Glomerular endothelial cell (primary cell): ENCODE data around the gene DTHD1. TPM values are rescaled to one million over a fixed set of nuclear protein-coding genes. Genes with fewer than 3 reads are reported as not detected.

Experiments
- DNase-seq: peaks from one replicate; pipeline ENCODE4 v3.0.0-alpha.2; 2011; ENCODE audit warnings: low read depth, low spot score; ENCODE audit errors: extremely low read depth
- total RNA-seq: library from RNA; depleted of rRNA; stranded (reverse); fragments of >200 nt; gene quantifications from 2 replicates; pipeline ENCODE4 v1.2.3, GENCODE V29; 2015

Gene DTHD1
- total RNA-seq, 1 donor from 2014 or later, result not detected

DNA sequence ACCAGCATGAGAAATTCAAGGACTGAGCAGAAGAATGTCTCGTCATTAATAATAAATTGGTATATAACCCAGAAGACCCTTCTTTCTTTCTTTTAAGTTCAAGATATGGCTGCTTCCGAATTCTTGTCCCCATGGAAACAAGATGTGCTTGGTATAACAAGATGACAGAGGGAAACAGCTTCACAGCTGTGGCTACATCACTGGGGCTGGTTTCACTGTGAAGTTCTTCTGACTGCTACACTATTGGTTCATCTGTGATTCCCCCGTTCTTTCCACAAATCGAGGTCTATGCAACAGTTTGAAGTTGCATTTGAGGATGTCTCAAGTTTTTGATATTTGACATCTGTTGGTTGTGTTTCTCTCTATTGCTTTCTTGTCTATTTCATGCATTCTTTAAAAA, 12.3 kb upstream of the DTHD1 start:
- no peak for DNase-seq

- DNase-seq, result no peak
Observed at GRCh38 chr4:36269533-36270173, 11.8 kb upstream of the DTHD1 start.

DNA sequence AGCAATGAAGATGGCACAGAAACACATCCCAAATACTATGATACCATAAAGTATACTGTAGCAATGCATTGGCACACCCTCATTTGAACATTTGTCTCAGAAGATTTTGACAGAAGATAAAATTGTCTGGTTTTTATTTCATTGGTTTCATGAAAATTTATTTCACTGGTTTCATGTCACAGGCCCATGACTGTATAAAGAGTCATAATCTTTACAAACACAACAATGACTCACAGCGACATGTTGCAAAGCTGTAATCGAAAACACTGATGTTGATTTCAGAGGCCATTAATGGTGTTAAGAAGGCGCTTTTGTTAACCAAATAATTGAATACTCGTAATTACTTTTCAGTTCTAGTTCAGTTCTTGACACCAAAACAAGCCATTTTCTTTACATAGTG, 8.1 kb upstream of the DTHD1 start:
- no peak for DNase-seq

DNA sequence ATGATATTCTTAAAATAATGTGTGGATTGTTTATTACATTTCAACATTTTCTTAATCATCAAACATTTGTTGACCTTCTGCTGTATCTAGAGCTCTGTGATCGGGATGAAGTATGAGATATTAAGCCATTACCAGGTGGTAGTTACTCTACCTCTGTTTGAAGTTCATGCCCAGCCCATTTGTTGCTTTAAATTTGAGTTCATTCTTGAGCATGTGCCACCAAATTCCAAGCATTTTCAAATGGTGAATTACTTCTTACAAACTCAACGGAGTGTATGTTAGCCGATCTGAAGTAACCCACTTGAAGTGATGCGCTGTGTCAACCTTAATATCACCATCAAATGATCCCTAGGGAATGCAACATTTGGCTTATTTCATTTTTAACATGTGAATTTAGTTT, 7.3 kb upstream of the DTHD1 start:
- DNase-seq, result no peak

GRCh38 chr4:36277533-36277932, 3.9 kb upstream of the DTHD1 start:
- no peak for DNase-seq

DNA sequence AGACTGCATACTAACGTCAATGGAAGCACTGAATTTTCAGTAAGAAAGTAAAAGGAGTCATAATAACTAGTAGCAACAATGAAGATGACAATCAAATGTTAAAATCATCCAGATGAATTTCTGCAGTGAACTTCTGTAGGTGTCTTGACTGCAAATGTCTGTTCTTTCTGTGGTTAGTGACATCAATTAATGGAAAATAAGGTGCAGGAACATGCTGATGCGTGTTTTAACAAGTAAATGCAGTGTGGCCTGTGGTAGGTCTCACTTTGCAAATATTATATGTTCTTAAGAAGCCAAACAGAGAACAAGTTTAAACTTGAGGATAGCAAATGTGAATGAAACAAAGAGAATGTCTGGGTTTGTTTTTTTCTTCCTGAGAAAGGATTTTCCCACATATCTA, 2.6 kb upstream of the DTHD1 start:
- no peak for DNase-seq

- DNase-seq, result no peak
Observed at GRCh38 chr4:36280555-36280954, 861 bp upstream of the DTHD1 start.

- DNase-seq, result no peak
Observed at GRCh38 chr4:36282503-36283030, 1.2 kb downstream of the DTHD1 start.

DNA sequence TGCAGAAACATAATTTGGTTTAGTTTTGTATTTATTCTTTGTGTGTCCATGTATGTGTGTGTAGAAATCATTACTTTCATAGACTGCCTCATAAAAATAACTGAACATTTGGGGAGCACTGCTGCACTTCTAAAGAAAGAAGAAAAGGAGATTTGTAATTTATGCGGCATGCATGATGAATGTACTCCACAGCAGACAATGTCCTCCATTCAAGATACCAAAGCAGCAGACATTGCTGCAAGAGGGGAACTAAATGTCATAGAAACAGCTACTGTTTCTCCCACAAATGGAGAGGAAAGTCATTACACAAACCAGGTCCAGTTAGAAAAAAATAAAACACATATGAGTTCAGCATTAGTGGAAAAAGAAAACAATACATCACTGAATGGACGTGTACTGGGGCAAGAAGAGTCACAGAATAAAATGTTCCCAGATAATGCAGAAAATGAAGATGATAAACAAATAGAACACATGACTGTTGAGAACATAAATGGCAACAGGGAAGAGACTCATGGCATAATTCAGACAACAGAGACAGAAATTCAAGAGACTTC, 2.6 kb downstream of the DTHD1 start:
- no peak for DNase-seq

DNA sequence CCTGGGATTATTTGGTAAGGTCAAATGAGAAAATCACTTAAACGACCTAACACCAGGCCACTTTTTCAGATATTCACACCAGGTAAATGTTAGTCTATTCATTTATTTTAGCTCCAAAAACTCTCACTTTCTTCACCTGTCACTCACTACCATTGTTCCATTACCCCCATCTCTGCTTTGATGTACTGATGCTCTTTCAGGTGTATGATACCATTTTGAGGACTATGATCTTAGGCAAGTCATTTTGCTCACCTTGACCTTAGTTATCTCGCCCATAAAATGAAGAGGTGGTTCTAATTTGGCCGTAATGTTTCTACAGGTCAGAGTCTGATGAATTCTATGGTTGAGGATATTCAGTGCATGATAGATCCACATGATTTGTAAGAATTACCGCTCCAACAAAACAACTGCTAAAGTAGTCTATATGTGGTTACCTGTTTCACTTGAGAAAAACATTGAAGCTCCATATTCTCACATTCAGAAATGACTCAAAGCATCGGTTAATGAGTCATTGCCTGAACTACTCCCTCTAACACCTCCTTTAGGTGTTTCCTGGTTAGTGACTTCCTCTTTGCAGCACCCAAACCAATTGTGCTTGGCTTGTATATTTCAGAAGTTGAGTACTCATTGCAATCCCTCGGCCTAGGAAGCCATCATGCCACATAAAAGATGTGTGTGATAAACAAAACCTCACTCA, 4.5 kb downstream of the DTHD1 start:
- no peak for DNase-seq

- DNase-seq, result no peak
Observed at GRCh38 chr4:36286481-36286871, 5.1 kb downstream of the DTHD1 start.

DNA sequence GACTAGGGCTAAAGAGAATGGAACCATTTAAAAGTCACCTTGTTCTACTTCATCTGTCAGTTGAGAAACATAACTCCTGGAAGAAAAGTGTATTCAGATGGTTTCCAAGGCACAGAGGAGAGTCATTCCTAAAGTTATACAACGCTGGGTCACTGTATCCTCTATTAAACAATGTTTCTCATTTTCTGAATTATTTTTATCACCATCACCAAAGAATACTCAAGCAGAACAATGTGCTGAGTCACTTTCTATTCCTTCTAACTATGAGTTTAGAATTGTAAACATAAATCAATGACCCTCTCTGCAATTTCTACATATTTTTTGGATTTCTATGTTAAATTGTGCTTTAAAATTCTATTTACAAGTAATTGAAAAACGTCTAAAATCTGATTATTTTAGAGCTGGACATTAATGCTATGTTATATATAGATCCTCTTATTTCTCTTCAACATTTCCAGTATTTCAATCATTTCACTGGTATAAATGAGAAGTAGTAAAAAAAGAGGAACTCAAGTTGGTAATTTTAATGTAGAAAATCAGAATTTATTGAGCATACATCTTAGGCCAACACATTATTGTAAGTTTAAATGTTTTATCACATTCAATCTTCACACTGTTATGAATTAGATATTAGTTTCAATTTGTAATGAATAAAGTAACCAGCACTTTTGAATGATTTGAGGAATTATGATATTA, 7.5 kb downstream of the DTHD1 start:
- no peak for DNase-seq

DNA sequence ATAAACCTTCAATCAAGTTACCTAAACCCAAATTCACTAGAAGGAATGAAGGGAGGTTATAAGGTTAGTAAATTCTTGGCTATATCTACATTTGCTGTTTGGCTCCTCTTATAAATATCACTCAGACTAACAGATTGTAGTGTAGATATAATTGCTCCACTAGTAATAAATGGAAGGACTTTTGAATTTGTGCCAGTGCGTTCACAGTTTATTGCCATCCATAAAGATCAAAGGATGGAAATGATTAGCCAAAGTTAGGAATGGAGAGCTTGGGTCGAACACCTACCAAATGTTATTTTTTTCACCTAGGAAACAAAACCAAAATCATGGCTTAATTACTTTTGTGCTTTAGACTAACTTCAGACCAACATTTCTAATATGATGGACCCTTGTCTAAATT, 9.2 kb downstream of the DTHD1 start:
- no peak for DNase-seq

DNA sequence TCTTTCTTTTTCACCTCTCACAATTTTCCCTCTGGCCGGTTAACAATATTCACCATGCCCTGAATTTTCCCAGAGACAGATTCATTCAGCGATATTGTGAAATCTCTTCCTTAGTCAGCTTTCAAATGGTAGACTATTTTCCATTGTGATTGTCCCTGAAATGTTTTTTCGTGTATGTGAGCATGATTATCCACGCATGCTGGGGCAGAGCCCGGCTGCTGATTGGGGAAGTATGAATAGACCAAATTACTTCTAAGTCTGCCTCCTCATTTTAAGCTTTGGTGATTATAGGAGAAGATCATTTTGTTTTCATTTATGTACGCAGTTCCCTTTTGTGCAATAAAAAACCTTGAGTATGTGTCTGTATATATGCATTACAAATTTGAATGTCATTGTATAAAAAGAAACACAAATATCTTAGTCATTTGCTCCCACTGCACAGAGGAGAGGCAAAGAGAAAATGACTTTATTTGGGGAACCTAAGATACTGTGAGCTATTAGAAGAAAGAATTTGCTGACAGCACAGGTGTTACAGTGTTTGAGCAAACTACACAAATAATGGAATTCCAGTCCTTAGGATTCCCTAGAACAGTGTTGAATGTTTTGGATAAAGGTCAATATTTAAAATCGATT, 11.3 kb downstream of the DTHD1 start:
- DNase-seq, result no peak

- no peak for DNase-seq
Observed at GRCh38 chr4:36301127-36301526, 19.7 kb downstream of the DTHD1 start.

- no peak for DNase-seq
Observed at GRCh38 chr4:36303426-36304137, 22.2 kb downstream of the DTHD1 start.

- DNase-seq, result no peak
Observed at GRCh38 chr4:36304138-36304681, 22.8 kb downstream of the DTHD1 start.

DNA sequence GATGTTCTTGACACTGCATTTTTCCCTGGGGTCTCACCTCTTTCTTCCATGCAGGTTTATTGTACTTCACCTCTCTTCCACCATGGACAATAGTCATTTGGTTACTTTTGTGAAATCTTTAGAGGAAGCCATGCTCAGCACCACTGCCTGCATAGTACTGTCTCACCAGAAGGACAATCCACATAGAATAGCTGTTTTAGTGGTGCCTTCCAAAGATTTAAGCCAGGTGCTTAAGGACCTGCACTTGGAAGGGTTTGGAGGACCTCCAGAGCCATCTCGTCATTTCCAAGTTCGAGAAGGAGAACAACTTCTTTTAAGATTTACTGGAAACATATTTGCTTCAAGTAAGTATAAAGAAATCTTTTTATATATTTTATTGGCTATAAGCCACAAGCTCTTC, 26.7 kb downstream of the DTHD1 start:
- no peak for DNase-seq

- no peak for DNase-seq
Observed at GRCh38 chr4:36310216-36310615, 28.8 kb downstream of the DTHD1 start.

DNA sequence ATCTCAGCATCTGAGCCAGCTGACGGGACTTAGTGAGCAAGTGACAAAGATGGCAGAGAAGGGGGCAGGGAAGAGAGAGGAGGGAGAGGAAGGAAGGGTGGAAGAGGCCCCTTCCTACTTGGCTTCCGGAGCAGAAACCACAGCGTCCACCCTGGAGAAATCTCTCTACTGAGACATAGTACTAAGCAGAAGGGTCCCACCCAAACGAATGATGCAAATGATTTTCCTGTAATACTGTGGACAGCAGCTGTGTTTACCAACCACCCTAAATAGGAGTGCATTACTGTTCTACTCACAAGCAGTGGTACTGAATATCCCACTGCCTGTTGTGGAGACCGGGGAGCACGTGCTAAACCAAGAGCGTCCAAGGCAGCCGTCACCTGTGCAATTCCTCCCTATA, 29.4 kb downstream of the DTHD1 start:
- no peak for DNase-seq
